ENCODE results near the gene VAV1. TPM values are rescaled to one million over a fixed set of nuclear protein-coding genes. Genes with fewer than 3 reads are reported as not detected.
"Not testable (repeated sequence)": the region's sequence is repeated elsewhere in the genome, so short reads cannot be mapped to it uniquely, and the experiment has no call there.

Gene VAV1
- total and polyA plus RNA-seq, 2 experiments from 2014 or later = 0.82 to 1.8 TPM

DNA sequence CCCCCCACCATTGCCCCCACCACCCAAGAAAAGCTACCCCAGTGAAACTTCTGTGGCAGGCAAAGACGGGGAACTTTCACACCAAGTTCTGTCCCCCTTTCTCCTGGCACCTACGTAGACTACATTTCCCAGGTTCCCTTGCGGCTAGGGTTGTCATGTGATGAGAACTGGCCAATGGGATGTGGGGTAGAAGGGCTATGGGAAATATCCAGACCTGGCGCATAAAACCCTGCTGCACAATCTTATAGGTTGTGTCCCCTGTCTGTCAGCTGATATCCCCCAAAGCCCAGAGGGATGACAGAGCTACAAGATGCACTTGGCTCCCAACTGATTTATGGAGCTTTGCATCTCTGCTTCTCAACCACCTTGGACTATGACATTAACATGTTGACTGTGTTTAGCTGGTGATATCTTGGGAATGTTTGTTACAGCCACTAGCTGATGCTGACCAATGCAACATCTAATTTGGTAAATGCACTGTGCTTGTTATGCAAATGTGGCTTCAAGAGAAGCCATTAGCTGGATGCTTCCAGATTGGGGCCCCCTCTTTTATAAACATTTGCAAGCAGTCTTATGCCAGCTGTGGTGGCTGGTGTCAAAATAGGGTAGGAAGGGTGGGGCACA is 11.3 kb upstream of the VAV1 start:
- H3K36me3 Mint-ChIP-seq (ENCODE audit: low read depth) = peaks cover 40% of the 10 kb centered on the region
- H3K79me2 ChIP-seq (replicated peaks; ENCODE audit: insufficient read depth) = peaks cover 18% of the 10 kb centered on the region
- no peak overlapping the region for H3K27ac Mint-ChIP-seq

DNA sequence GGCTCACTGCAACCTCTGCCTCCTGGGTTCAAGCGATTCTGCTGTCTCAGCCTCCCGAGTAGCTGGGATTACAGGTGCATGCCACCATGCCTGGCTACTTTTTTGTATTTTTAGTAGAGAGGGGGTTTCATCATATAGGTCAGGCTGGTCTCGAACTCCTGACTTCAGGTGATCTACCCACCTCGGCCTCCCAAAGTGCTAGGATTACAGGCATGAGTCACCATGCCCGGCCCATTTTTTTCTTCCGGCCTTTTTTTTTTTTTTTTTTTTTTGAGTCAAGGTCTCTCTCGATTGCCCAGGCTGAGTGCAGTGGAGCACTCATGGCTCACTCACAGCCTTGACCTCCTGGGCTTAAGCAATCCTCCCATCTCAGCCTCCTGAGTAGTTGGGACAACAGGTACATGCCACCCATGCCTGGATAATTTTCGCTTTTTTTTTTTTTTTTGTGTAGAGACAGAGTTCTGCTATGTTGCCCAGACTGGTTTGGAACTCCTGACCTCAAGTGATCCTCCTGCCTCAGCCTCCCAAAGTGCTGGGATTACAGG is 10.2 kb upstream of the VAV1 start:
- H3K79me2 ChIP-seq (replicated peaks; ENCODE audit: insufficient read depth) = peaks cover 23% of the 10 kb centered on the region
- not testable (repeated sequence) for ATAC-seq

More for the DNA sequence above, 11.3 kb upstream of the VAV1 start:
- peaks cover 4% of the 10 kb centered on the region for H3K27me3 Mint-ChIP-seq (ENCODE audit: insufficient read depth, low read depth, poor library complexity)
- H3K4me1 ChIP-seq (ENCODE audit: insufficient read depth) = peaks cover under 1% of the 10 kb centered on the region; the same call in 1 of the 2 replicates
- H3K4me3 ChIP-seq = no peak overlapping the region
- H3F3A ChIP-seq (replicated peaks; ENCODE audit: low read depth) = peaks cover under 1% of the 10 kb centered on the region; the same call in 1 of the 2 replicates
- peaks cover 12% of the 10 kb centered on the region; the same call in 1 of the 2 replicates for H3K36me3 ChIP-seq (ENCODE audit: insufficient read depth)
- H3K4me1 Mint-ChIP-seq = peaks cover 4% of the 10 kb centered on the region; the same call in 2 of the 3 replicates
- no peaks in the 10 kb centered on the region; the same call in 2 of the 3 replicates for H3K9me3 Mint-ChIP-seq
- H4K20me1 ChIP-seq (replicated peaks; ENCODE audit: insufficient read depth) = no peaks in the 10 kb centered on the region
- ATAC-seq (peak; percentile 21; the same call in 1 of the 3 replicates), DNase-seq (ENCODE audit: low spot score) (peak; percentile 68)
- no peaks in the 10 kb centered on the region for H3K27me3 ChIP-seq (ENCODE audit: insufficient read depth)
- no peak overlapping the region for H3K4me2 ChIP-seq
- TF ChIP-seq STAT1 (IDR thresholded peaks at IDR 0.05; ENCODE audit: unreplicated experiment) = no peak
- TF ChIP-seq, protein P1, sequence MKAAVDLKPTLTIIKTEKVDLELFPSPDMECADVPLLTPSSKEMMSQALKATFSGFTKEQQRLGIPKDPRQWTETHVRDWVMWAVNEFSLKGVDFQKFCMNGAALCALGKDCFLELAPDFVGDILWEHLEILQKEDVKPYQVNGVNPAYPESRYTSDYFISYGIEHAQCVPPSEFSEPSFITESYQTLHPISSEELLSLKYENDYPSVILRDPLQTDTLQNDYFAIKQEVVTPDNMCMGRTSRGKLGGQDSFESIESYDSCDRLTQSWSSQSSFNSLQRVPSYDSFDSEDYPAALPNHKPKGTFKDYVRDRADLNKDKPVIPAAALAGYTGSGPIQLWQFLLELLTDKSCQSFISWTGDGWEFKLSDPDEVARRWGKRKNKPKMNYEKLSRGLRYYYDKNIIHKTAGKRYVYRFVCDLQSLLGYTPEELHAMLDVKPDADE (IDR thresholded peaks at IDR 0.05) = peak; percentile 41; the same call in 1 of the 2 replicates
- H3K27ac ChIP-seq (ENCODE audit: low read depth) = no peak overlapping the region
- no peak overlapping the region for H2AFZ ChIP-seq
- H3K9me2 ChIP-seq (ENCODE audit: insufficient read depth) = no peaks in the 10 kb centered on the region
- no peak overlapping the region for H3K4me3 Mint-ChIP-seq

DNA sequence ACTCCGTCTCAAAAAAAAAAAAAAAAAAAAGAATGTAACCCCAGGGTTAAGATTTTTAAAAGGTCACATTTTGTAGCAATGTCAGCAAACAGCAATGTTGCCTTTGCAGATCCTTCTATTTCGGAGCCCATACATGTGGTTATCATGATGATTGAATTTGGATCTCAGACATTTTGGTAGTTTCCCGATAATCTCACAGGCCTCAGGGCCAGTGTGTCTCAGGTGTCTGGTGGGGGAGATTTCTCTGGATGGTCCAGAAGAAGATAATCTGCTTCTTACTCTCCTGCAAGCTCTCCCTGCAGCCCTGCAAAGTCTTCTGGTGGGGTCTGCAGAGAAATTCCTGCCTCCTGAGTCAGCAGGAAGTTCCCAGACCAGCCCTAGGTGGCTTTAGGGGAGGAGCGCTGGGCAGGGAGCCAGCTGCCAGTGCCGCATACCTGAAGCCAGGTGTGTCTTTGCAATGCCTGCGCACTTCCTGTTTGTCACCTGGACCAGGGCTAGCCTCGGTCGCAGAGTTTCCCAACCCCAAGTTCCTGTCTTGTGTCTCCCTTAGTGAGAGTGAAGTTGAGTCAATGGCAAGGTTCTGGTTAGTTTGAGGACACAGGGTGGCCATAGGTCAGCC is 6.7 kb upstream of the VAV1 start:
- peak overlapping the region; percentile 93 for H3K27ac Mint-ChIP-seq
- TF ChIP-seq, protein P2, sequence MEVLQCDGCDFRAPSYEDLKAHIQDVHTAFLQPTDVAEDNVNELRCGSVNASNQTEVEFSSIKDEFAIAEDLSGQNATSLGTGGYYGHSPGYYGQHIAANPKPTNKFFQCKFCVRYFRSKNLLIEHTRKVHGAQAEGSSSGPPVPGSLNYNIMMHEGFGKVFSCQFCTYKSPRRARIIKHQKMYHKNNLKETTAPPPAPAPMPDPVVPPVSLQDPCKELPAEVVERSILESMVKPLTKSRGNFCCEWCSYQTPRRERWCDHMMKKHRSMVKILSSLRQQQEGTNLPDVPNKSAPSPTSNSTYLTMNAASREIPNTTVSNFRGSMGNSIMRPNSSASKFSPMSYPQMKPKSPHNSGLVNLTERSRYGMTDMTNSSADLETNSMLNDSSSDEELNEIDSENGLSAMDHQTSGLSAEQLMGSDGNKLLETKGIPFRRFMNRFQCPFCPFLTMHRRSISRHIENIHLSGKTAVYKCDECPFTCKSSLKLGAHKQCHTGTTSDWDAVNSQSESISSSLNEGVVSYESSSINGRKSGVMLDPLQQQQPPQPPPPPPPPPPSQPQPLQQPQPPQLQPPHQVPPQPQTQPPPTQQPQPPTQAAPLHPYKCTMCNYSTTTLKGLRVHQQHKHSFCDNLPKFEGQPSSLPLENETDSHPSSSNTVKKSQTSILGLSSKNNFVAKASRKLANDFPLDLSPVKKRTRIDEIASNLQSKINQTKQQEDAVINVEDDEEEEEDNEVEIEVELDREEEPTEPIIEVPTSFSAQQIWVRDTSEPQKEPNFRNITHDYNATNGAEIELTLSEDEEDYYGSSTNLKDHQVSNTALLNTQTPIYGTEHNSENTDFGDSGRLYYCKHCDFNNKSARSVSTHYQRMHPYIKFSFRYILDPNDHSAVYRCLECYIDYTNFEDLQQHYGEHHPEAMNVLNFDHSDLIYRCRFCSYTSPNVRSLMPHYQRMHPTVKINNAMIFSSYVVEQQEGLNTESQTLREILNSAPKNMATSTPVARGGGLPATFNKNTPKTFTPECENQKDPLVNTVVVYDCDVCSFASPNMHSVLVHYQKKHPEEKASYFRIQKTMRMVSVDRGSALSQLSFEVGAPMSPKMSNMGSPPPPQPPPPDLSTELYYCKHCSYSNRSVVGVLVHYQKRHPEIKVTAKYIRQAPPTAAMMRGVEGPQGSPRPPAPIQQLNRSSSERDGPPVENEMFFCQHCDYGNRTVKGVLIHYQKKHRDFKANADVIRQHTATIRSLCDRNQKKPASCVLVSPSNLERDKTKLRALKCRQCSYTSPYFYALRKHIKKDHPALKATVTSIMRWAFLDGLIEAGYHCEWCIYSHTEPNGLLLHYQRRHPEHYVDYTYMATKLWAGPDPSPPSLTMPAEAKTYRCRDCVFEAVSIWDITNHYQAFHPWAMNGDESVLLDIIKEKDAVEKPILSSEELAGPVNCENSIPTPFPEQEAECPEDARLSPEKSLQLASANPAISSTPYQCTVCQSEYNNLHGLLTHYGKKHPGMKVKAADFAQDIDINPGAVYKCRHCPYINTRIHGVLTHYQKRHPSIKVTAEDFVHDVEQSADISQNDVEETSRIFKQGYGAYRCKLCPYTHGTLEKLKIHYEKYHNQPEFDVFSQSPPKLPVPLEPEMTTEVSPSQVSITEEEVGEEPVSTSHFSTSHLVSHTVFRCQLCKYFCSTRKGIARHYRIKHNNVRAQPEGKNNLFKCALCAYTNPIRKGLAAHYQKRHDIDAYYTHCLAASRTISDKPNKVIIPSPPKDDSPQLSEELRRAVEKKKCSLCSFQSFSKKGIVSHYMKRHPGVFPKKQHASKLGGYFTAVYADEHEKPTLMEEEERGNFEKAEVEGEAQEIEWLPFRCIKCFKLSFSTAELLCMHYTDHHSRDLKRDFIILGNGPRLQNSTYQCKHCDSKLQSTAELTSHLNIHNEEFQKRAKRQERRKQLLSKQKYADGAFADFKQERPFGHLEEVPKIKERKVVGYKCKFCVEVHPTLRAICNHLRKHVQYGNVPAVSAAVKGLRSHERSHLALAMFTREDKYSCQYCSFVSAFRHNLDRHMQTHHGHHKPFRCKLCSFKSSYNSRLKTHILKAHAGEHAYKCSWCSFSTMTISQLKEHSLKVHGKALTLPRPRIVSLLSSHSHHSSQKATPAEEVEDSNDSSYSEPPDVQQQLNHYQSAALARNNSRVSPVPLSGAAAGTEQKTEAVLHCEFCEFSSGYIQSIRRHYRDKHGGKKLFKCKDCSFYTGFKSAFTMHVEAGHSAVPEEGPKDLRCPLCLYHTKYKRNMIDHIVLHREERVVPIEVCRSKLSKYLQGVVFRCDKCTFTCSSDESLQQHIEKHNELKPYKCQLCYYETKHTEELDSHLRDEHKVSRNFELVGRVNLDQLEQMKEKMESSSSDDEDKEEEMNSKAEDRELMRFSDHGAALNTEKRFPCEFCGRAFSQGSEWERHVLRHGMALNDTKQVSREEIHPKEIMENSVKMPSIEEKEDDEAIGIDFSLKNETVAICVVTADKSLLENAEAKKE (CRISPR knock-in tag; IDR thresholded peaks at IDR 0.05) = no peak
- TF ChIP-seq CREB1 (CRISPR knock-in tag; IDR thresholded peaks at IDR 0.05; ENCODE audit: low read depth) = 0 out of 2 replicates have a peak, but pooled peaks have one; percentile 36
- no peak for TF ChIP-seq EZH2 (IDR thresholded peaks at IDR 0.05; ENCODE audit: low read depth, unreplicated experiment)

More for the DNA sequence above, 10.2 kb upstream of the VAV1 start:
- not testable (repeated sequence) for H3K27me3 ChIP-seq (ENCODE audit: insufficient read depth); H3K36me3 ChIP-seq (ENCODE audit: insufficient read depth); H3K4me3 Mint-ChIP-seq; H2AFZ ChIP-seq; H3K4me1 ChIP-seq (ENCODE audit: insufficient read depth); H3K4me2 ChIP-seq; H3K27ac ChIP-seq (ENCODE audit: low read depth); H4K20me1 ChIP-seq (replicated peaks; ENCODE audit: insufficient read depth); H3K27ac Mint-ChIP-seq; H3K4me3 ChIP-seq; H3K9me2 ChIP-seq (ENCODE audit: insufficient read depth); DNase-seq (ENCODE audit: low spot score); H3K9me3 Mint-ChIP-seq; H3K27me3 Mint-ChIP-seq (ENCODE audit: insufficient read depth, low read depth, poor library complexity); H3F3A ChIP-seq (replicated peaks; ENCODE audit: low read depth)
- Mint-ChIP-seq H3K4me1 (peaks cover 11% of the 10 kb centered on the region; the same call in 2 of the 3 replicates), H3K36me3 (ENCODE audit: low read depth) (peaks cover 40% of the 10 kb centered on the region)

More for the DNA sequence above, 6.7 kb upstream of the VAV1 start:
- peaks cover 5% of the 10 kb centered on the region; the same call in 1 of the 2 replicates for H3K36me3 ChIP-seq (ENCODE audit: insufficient read depth)
- peak; percentile 73 for ATAC-seq
- H3K27me3 ChIP-seq (ENCODE audit: insufficient read depth) = no peaks in the 10 kb centered on the region
- Mint-ChIP-seq H3K36me3 (ENCODE audit: low read depth) (peaks cover 22% of the 10 kb centered on the region; the same call in 2 of the 3 replicates), H3K9me3 (peaks cover 10% of the 10 kb centered on the region), H3K4me1 (peaks cover 15% of the 10 kb centered on the region; the same call in 2 of the 3 replicates), H3K27me3 (ENCODE audit: insufficient read depth, low read depth, poor library complexity) (peaks cover 6% of the 10 kb centered on the region), H3K4me3 (peak overlapping the region; percentile 80)
- H3K4me2 ChIP-seq = peak overlapping the region; percentile 99
- H3K9me2 ChIP-seq (ENCODE audit: insufficient read depth) = no peaks in the 10 kb centered on the region
- peaks cover 4% of the 10 kb centered on the region; the same call in 1 of the 2 replicates for H4K20me1 ChIP-seq (replicated peaks; ENCODE audit: insufficient read depth)
- H3K4me3 ChIP-seq = peak overlapping the region; percentile 91
- peak; percentile 96 for DNase-seq (ENCODE audit: low spot score)
- peak overlapping the region; percentile 98 for H3K27ac ChIP-seq (ENCODE audit: low read depth)
- peaks cover 23% of the 10 kb centered on the region for H3K79me2 ChIP-seq (replicated peaks; ENCODE audit: insufficient read depth)
- peaks cover 6% of the 10 kb centered on the region; the same call in 1 of the 2 replicates for H3F3A ChIP-seq (replicated peaks; ENCODE audit: low read depth)
- peaks cover 5% of the 10 kb centered on the region; the same call in 1 of the 2 replicates for H3K4me1 ChIP-seq (ENCODE audit: insufficient read depth)
- H2AFZ ChIP-seq = no peak overlapping the region

Measured in GM23338 (cell line).